Erythroblast (primary cell): ENCODE data around the gene TBC1D20.

Experiments used
- GATA1 ChIP-seq: IDR thresholded peaks from 2 replicates; pipeline ENCODE4 v1.6.1; 2011; ENCODE audit warnings: low read depth, mild to moderate bottlenecking, control low read depth, low read length, moderate library complexity
- POLR2A ChIP-seq: IDR thresholded peaks from 2 replicates; pipeline ENCODE4 v1.6.1; 2011; ENCODE audit warnings: mild to moderate bottlenecking, low read length

- TF ChIP-seq POLR2A (no peak), GATA1 (no peak)
Observed at GRCh38 chr20:504632-505075, 42.3 kb upstream of the TBC1D20 start.
